Endometrial microvascular endothelial cells (primary cell): ENCODE measurements around the gene C1QL2. TPM values are rescaled to one million over a fixed set of nuclear protein-coding genes. Genes with fewer than 3 reads are reported as not detected.

ENCODE experiments used
- in situ Hi-C: cut with HindIII; loops from 2 replicates; pipeline ENCODE4 v1.10.0; 2017; ENCODE audit warnings: low sequenced_read_pairs, low pct_unique_long_range_greater_than_20kb; ENCODE audit errors: inconsistent ontology term
- total RNA-seq: library from RNA; depleted of rRNA; stranded (reverse); fragments of >200 nt; gene quantifications from one replicate; pipeline ENCODE4 v1.2.3, GENCODE V29; 2015; ENCODE audit errors: inconsistent ontology term

The C1QL2 gene
- total RNA-seq, 1 donor from 2014 or later = not detected

GRCh38 chr2:119114266-119114665, 44.3 kb downstream of the C1QL2 start:
- in situ Hi-C loops = no loop called here

- in situ Hi-C loops = no loop called here
Observed at GRCh38 chr2:119113489-119113770, 45.1 kb downstream of the C1QL2 start.

- in situ Hi-C loops = no loop called here
Observed at GRCh38 chr2:119112770-119113488, 45.6 kb downstream of the C1QL2 start.

GRCh38 chr2:119112230-119112629, 46.3 kb downstream of the C1QL2 start:
- in situ Hi-C loops = no loop called here

GRCh38 chr2:119111115-119111975, 47.2 kb downstream of the C1QL2 start:
- in situ Hi-C loops = no loop called here

GRCh38 chr2:119109866-119110265, 48.7 kb downstream of the C1QL2 start:
- in situ Hi-C loops = no loop called here

- in situ Hi-C loops = no loop called here
Observed at GRCh38 chr2:119108186-119108585, 50.4 kb downstream of the C1QL2 start.

GRCh38 chr2:119106301-119106897, 52.2 kb downstream of the C1QL2 start:
- in situ Hi-C loops = no loop called here

Other genes starting within 250 kb of the C1QL2 start
- gene MARCO, start 216.6 kb downstream of the C1QL2 start, total RNA-seq = not detected
- gene STEAP3, start 65.1 kb upstream of the C1QL2 start, total RNA-seq = 20.3 TPM
- gene C2orf76, start 208.1 kb upstream of the C1QL2 start, total RNA-seq = 11.4 TPM
- gene DBI, start 208.2 kb upstream of the C1QL2 start, total RNA-seq = 102 TPM